K562 (cell line): ENCODE measurements around the gene PDCD10. TPM values are rescaled to one million over a fixed set of nuclear protein-coding genes. Genes with fewer than 3 reads are reported as not detected.

Experiments
- ATAC-seq: fragments of 200-7000 bp; cut with Tn5 transposase; 3 replicates; pipeline ENCODE4 v1.9.1; 2020; ENCODE audit warnings: moderate library complexity
- BruUV-seq: library from RNA; stranded (reverse); fragments of 400-500 nt; replicated peaks from 2 replicates; lab custom pipeline; 2021; lab: Mats Ljungman, UMichigan
- CTCF ChIA-PET: fragments of 300-600 bp; formaldehyde crosslinking; extraction: SDS; loops from one replicate; lab custom pipeline; 2021; ENCODE audit warnings: low intra/inter-chr PET ratio; lab: Yijun Ruan, JAX
- POLR2A ChIA-PET: fragments of 300-600, 350-650 bp; sonication (Branson Sonifier 250); formaldehyde crosslinking; extraction: SDS; loops from one replicate; lab custom pipeline; 2021; ENCODE audit warnings: antibody characterized with exemption, inconsistent platforms; lab: Yijun Ruan, JAX
- DNase-seq, 4 experiments: peaks; one replicate each; pipeline versions ENCODE4 v3.0.0 to v3.0.0-alpha.2; 2011 to 2018; ENCODE audit warnings: low spot score in 3 of 4, mixed read lengths in 3 of 4; ENCODE audit errors: extremely low read depth in 1 of 4
- FAIRE-seq: peaks from 2 replicates; lab custom pipeline; 2011; peaks lifted over from hg19 to GRCh38; lab: Jason Lieb, UNC
- H2AFZ ChIP-seq: 2 replicates; pipeline ENCODE4 v1.6.0; 2011; ENCODE audit warnings: low read depth, low read length, control low read depth, inconsistent platforms
- H3K27ac ChIP-seq: fragments of 200-600 bp; 3 replicates; pipeline ENCODE4 v1.8.0; 2011; ENCODE audit warnings: low read depth, mild to moderate bottlenecking, control low read depth, inconsistent platforms, low read length, moderate library complexity, mixed read lengths; ENCODE audit errors: extremely low read depth
- H3K27me3 ChIP-seq, 2 experiments: fragments of 300-600 bp in 1 of 2; 2 replicates in 1 of 2; 3 replicates in 1 of 2; pipeline versions ENCODE4 v1.6.0 to v1.8.0; 2011; ENCODE audit warnings: inconsistent platforms in 2 of 2, low read length in 2 of 2, mild to moderate bottlenecking in 1 of 2, mixed read lengths in 1 of 2, moderate library complexity in 1 of 2; ENCODE audit not compliant: control insufficient read depth in 2 of 2, insufficient read depth in 2 of 2
- H3K36me3 ChIP-seq: fragments of 300-600 bp; 3 replicates; pipeline ENCODE4 v1.8.0; 2011; ENCODE audit warnings: mild to moderate bottlenecking, low read length, inconsistent platforms; ENCODE audit not compliant: control insufficient read depth, insufficient read depth
- H3K4me1 ChIP-seq, 2 experiments: fragments of 200-600 bp in 1 of 2; replicated peaks in 1 of 2; 2 replicates in 1 of 2; 3 replicates in 1 of 2; pipeline versions ENCODE4 v1.5.1 to v1.8.0; 2011; ENCODE audit warnings: inconsistent platforms in 2 of 2, low read length in 2 of 2, mild to moderate bottlenecking in 1 of 2, mixed read lengths in 1 of 2, moderate library complexity in 1 of 2; ENCODE audit not compliant: control insufficient read depth in 2 of 2, insufficient read depth in 2 of 2
- H3K4me2 ChIP-seq: 2 replicates; pipeline ENCODE4 v1.6.1; 2011; ENCODE audit warnings: low read length, control low read depth, inconsistent platforms, mixed read lengths; ENCODE audit not compliant: insufficient read depth
- H3K4me3 ChIP-seq: fragments of 200-600 bp; sonication (generic), shearing (Covaris generic); 2 replicates; pipeline ENCODE4 v1.5.1; 2016; ENCODE audit warnings: control low read depth, inconsistent platforms
- H3K79me2 ChIP-seq: fragments of 200-600 bp; 3 replicates; pipeline ENCODE4 v1.8.0; 2011; ENCODE audit warnings: low read length, inconsistent platforms; ENCODE audit not compliant: control insufficient read depth, insufficient read depth
- H3K9ac ChIP-seq, 2 experiments: 2 replicates each; pipeline versions ENCODE4 v1.6.0 to v1.6.1; 2011; ENCODE audit warnings: low read depth in 2 of 2, low read length in 2 of 2, control low read depth in 1 of 2, inconsistent platforms in 1 of 2, mild to moderate bottlenecking in 1 of 2, mixed read lengths in 1 of 2; ENCODE audit not compliant: insufficient read depth in 1 of 2
- H3K9me1 ChIP-seq: one replicate; pipeline ENCODE4 v1.6.0; 2011; ENCODE audit warnings: inconsistent platforms, mild to moderate bottlenecking, low read length, moderate library complexity; ENCODE audit not compliant: control insufficient read depth, insufficient read depth
- H3K9me3 ChIP-seq: replicated peaks from 2 replicates; pipeline ENCODE4 v1.5.1; 2011; ENCODE audit warnings: low read depth, low read length, inconsistent platforms; ENCODE audit not compliant: control insufficient read depth, insufficient read depth
- H4K20me1 ChIP-seq: replicated peaks from 2 replicates; pipeline ENCODE4 v1.6.1; 2011; ENCODE audit warnings: low read length, inconsistent platforms, mixed read lengths; ENCODE audit not compliant: control insufficient read depth, insufficient read depth
- ARHGAP35 ChIP-seq: fragments of 450-650 bp; IDR thresholded peaks from 2 replicates; pipeline ENCODE4 v1.6.1; 2018; ENCODE audit not compliant: partially characterized antibody
- CBX2 ChIP-seq: fragments of 200-600 bp; sonication (generic); IDR thresholded peaks from one replicate; pipeline ENCODE4 v1.6.1; 2012; ENCODE audit warnings: mild to moderate bottlenecking, low read length, inconsistent platforms; ENCODE audit not compliant: insufficient read depth, poor library complexity, severe bottlenecking
- FOSL1 ChIP-seq: fragments of 200-800 bp; sonication (Bioruptor generic); conservative IDR thresholded peaks from 2 replicates; pipeline ENCODE4 v1.6.1; 2016; ENCODE audit warnings: missing genetic modification characterization, missing compliant biosample characterization
- HDGF ChIP-seq: fragments of 450-650 bp; IDR thresholded peaks from 2 replicates; pipeline ENCODE4 v1.6.1; 2016
- MCM2 ChIP-seq: fragments of 450-650 bp; IDR thresholded peaks from 2 replicates; pipeline ENCODE4 v1.6.1; 2017; ENCODE audit warnings: low read depth, mild to moderate bottlenecking
- MECOM ChIP-seq: fragments of 250-450 bp; sonication (Bioruptor Pico); IDR thresholded peaks from 2 replicates; pipeline ENCODE4 v1.8.0; 2022; ENCODE audit warnings: inconsistent platforms
- MEIS2 ChIP-seq: fragments of 450-650 bp; IDR thresholded peaks from 2 replicates; pipeline ENCODE4 v1.6.1; 2014; ENCODE audit warnings: mild to moderate bottlenecking; ENCODE audit not compliant: partially characterized antibody
- NFRKB ChIP-seq: fragments of 450-650 bp; IDR thresholded peaks from 2 replicates; pipeline ENCODE4 v1.6.1; 2016; ENCODE audit warnings: low read depth
- PATZ1 ChIP-seq: fragments of 250-450 bp; sonication (Bioruptor Pico); IDR thresholded peaks from 2 replicates; pipeline ENCODE4 v1.5.0; 2020; ENCODE audit warnings: mild to moderate bottlenecking, borderline replicate concordance
- SIN3A ChIP-seq, 2 experiments: fragments of 150-350 bp in 1 of 2; IDR thresholded peaks; 2 replicates each; pipeline ENCODE4 v1.6.1; 2011 to 2016; ENCODE audit warnings: borderline replicate concordance in 2 of 2, low read depth in 2 of 2, low read length in 2 of 2, mild to moderate bottlenecking in 2 of 2, moderate library complexity in 2 of 2; ENCODE audit not compliant: control insufficient read depth in 1 of 2
- SIRT6 ChIP-seq: IDR thresholded peaks from one replicate; pipeline ENCODE4 v1.6.1; 2012; ENCODE audit warnings: low read depth, mild to moderate bottlenecking, control low read depth, inconsistent platforms, low read length, moderate library complexity
- STAT5A ChIP-seq: IDR thresholded peaks from 2 replicates; pipeline ENCODE4 v1.6.1; 2012; ENCODE audit warnings: low read length, inconsistent platforms, borderline replicate concordance
- TAF15 ChIP-seq: fragments of 200-400 bp; formaldehyde crosslinking; IDR thresholded peaks from 2 replicates; pipeline ENCODE4 v1.6.1; 2017; ENCODE audit warnings: mild to moderate bottlenecking, low read depth, low read length, moderate library complexity
- TAL1 ChIP-seq: fragments of 450-650 bp; IDR thresholded peaks from 2 replicates; pipeline ENCODE4 v1.6.1; 2016; ENCODE audit warnings: mild to moderate bottlenecking
- USF2 ChIP-seq: sonication (generic); formaldehyde crosslinking; IDR thresholded peaks from 2 replicates; pipeline ENCODE4 v1.5.0; 2020; ENCODE audit warnings: missing genetic modification reagents
- ZBTB2 ChIP-seq: fragments of 450-650 bp; IDR thresholded peaks from 2 replicates; pipeline ENCODE4 v1.6.1; 2016; ENCODE audit warnings: antibody characterized with exemption
- ZNF311 ChIP-seq: fragments of 250-450 bp; sonication (Bioruptor Pico); IDR thresholded peaks from 2 replicates; pipeline ENCODE4 v1.4.0; 2020; ENCODE audit warnings: mild to moderate bottlenecking, moderate library complexity
- ZNF639 ChIP-seq, 2 experiments: fragments of 200-800 bp in 1 of 2; sonication (Bioruptor generic) in 1 of 2; sonication (generic) in 1 of 2; formaldehyde crosslinking in 1 of 2; IDR thresholded peaks in 1 of 2; conservative IDR thresholded peaks in 1 of 2; 2 replicates each; pipeline versions ENCODE4 v1.5.0 to v1.6.1; 2016 to 2020; ENCODE audit warnings: missing compliant biosample characterization in 1 of 2, missing genetic modification characterization in 1 of 2, missing genetic modification reagents in 1 of 2
- WGBS: fragments of 100-300 bp; shearing (Covaris generic); methylation state at CpG from one replicate; pipeline ENCODE4 v1.1.6; 2016; ENCODE audit warnings: low coverage, mixed read lengths; ENCODE audit not compliant: insufficient coverage; ENCODE audit errors: missing lambda C conversion rate; 5-methylcytosine and 5-hydroxymethylcytosine counted together
- in situ Hi-C: fragments of 300-500 bp; cut with MboI; formaldehyde crosslinking; loops from 4 replicates; pipeline ENCODE4 v1.15.0; 2018; ENCODE audit warnings: inconsistent platforms, mixed read lengths
- intact Hi-C: fragments of 100-400 bp; cut with micrococcal nuclease; formaldehyde crosslinking; loops from 2 replicates; pipeline ENCODE4 v1.14.2; 2022
- polyA plus RNA-seq, 8 experiments: library from polyadenylated mRNA; depleted of rRNA in 4 of 8; stranded (reverse) in 5 of 8; unstranded in 3 of 8; fragments of >200 nt; fragmentation: Nextera tagmentation in 2 of 8; fragmentation: Illumina TruSeq in 1 of 8; extraction: Ambion mirVana in 2 of 8; extraction: Trizol in 1 of 8; gene quantifications; 2 replicates each; pipeline versions ENCODE4 v1.2.1 to v1.2.3, GENCODE V29; 2011 to 2014; ENCODE audit warnings: inconsistent platforms in 1 of 8, missing spikeins in 1 of 8
- total RNA-seq, 7 experiments: library from RNA; depleted of rRNA in 6 of 7; stranded (reverse); fragments of >200 nt in 6 of 7; fragmentation: Illumina TruSeq in 2 of 7; extraction: Trizol in 2 of 7; gene quantifications; 2 replicates each; pipeline versions ENCODE4 v1.2.1 to v1.2.3, GENCODE V29; 2011 to 2021; ENCODE audit warnings: low replicate concordance in 1 of 7

PDCD10 gene
- total and polyA plus RNA-seq, 9 of the 15 experiments (the other 6 are each of a cell fraction or from before 2014, with no cell fraction given), result 121 to 476 (median 232) TPM

GRCh38 chr3:167666563-167666962 is 68.1 kb downstream of the PDCD10 start:
- in situ Hi-C loops (no loop called here), intact Hi-C loops (no loop called here)
- DNase-seq (no peak), ATAC-seq (no peak), FAIRE-seq (no peak)
- Histone ChIP-seq H3K4me1 (no peaks in the 10 kb centered on the region), H4K20me1 (no peaks in the 10 kb centered on the region), H3K9me3 (no peaks in the 10 kb centered on the region), H2AFZ (no peak overlapping the region), H3K79me2 (no peaks in the 10 kb centered on the region), H3K36me3 (no peaks in the 10 kb centered on the region), H3K27ac (no peak overlapping the region), H3K4me3 (no peak overlapping the region), H3K4me2 (no peak overlapping the region), H3K9me1 (no peaks in the 10 kb centered on the region), H3K9ac (no peak overlapping the region), H3K27me3 (no peaks in the 10 kb centered on the region)
- no TSS peak for BruUV-seq
- ChIA-PET POLR2A (no interaction called here), CTCF (no interaction called here)
- WGBS, result 33% methylated on average over 2 of the region's 2 CpGs
- TF ChIP-seq SIN3A (IDR thresholded peaks at IDR 0.05; ENCODE audit: borderline replicate concordance in 2 of 2, control insufficient read depth in 1 of 2, low read depth in 2 of 2, low read length in 2 of 2) (no peak), PATZ1 (CRISPR knock-in tag) (no peak), TAL1 (no peak), HDGF (no peak), TAF15 (no peak), ARHGAP35 (no peak), USF2 (CRISPR knock-in tag) (no peak), ZNF639 (CRISPR knock-in tag; conservative IDR thresholded peaks at IDR 0.05 in 1 of 2, IDR thresholded peaks at IDR 0.05 in 1 of 2) (no peak), FOSL1 (tag) (no peak), CBX2 (no peak), MECOM (CRISPR knock-in tag) (no peak), SIRT6 (no peak), MCM2 (no peak), NFRKB (no peak), ZBTB2 (no peak), STAT5A (no peak), MEIS2 (no peak), ZNF311 (CRISPR knock-in tag) (no peak)
